PC-9 (cell line): ENCODE measurements around the gene CD300H. TPM values are rescaled to one million over a fixed set of nuclear protein-coding genes. Genes with fewer than 3 reads are reported as not detected.
"Not testable (repeated sequence)": the region's sequence is repeated elsewhere in the genome, so short reads cannot be mapped to it uniquely, and the experiment has no call there.

Experiments used
- BruUV-seq: library from RNA; stranded (reverse); fragments of 400-500 nt; replicated peaks from 2 replicates; lab custom pipeline; 2021; lab: Mats Ljungman, UMichigan
- CTCF ChIA-PET: fragments of 300-600 bp; sonication (Branson Sonifier 250); formaldehyde crosslinking; loops from one replicate; lab custom pipeline; 2022; ENCODE audit warnings: antibody characterized with exemption; lab: Charles Lee
- POLR2A ChIA-PET: fragments of 300-600 bp; sonication (Branson Sonifier 250); formaldehyde crosslinking; loops from one replicate; lab custom pipeline; 2022; ENCODE audit warnings: antibody characterized with exemption; ENCODE audit not compliant: unreplicated experiment; lab: Charles Lee
- DNase-seq, 2 experiments: peaks; one replicate each; pipeline versions ENCODE4 v3.0.0 to v3.0.0-alpha.2; 2015 to 2022; ENCODE audit warnings: mixed read lengths in 1 of 2
- H2AFZ ChIP-seq: fragments of 200-600 bp; sonication (generic); 2 replicates; pipeline ENCODE4 v1.8.1; 2017; ENCODE audit warnings: antibody characterized with exemption
- H3F3A ChIP-seq: fragments of 200-600 bp; sonication (generic); 2 replicates; pipeline ENCODE4 v1.8.1; 2017; ENCODE audit warnings: antibody characterized with exemption, mild to moderate bottlenecking, low read depth; ENCODE audit not compliant: insufficient read depth
- H3K27ac ChIP-seq: fragments of 200-600 bp; sonication (generic); 2 replicates; pipeline ENCODE4 v1.6.1; 2016; ENCODE audit warnings: mixed run types
- H3K27me3 ChIP-seq: fragments of 200-600 bp; sonication (generic); 2 replicates; pipeline ENCODE4 v1.6.1; 2016; ENCODE audit warnings: low read depth, mixed run types; ENCODE audit not compliant: insufficient read depth
- H3K36me3 ChIP-seq: fragments of 200-600 bp; sonication (generic); 2 replicates; pipeline ENCODE4 v1.6.1; 2016; ENCODE audit warnings: low read depth, mixed run types
- H3K4me1 ChIP-seq: fragments of 200-600 bp; sonication (generic); replicated peaks from 2 replicates; pipeline ENCODE4 v1.6.1; 2016; ENCODE audit warnings: mixed run types; ENCODE audit not compliant: insufficient read depth
- H3K4me2 ChIP-seq: fragments of 200-600 bp; sonication (generic); 2 replicates; pipeline ENCODE4 v1.6.1; 2017; ENCODE audit warnings: mixed run types
- H3K4me3 ChIP-seq: fragments of 200-600 bp; sonication (generic); 2 replicates; pipeline ENCODE4 v1.6.1; 2016; ENCODE audit warnings: mixed run types
- H3K79me2 ChIP-seq: fragments of 200-600 bp; sonication (generic); 2 replicates; pipeline ENCODE4 v1.6.1; 2017; ENCODE audit warnings: low read depth, mixed run types
- H3K9me2 ChIP-seq: fragments of 200-600 bp; sonication (generic); 2 replicates; pipeline ENCODE4 v1.8.1; 2017; ENCODE audit warnings: mild to moderate bottlenecking; ENCODE audit not compliant: insufficient read depth
- H3K9me3 ChIP-seq: fragments of 200-600 bp; sonication (generic); 2 replicates; pipeline ENCODE4 v1.8.1; 2016; ENCODE audit warnings: low read depth; ENCODE audit not compliant: insufficient read depth
- H4K20me1 ChIP-seq: fragments of 200-600 bp; sonication (generic); 2 replicates; pipeline ENCODE4 v1.8.1; 2017; ENCODE audit not compliant: insufficient read depth
- CTCF ChIP-seq: fragments of 200-600 bp; sonication (generic); conservative IDR thresholded peaks from 2 replicates; pipeline ENCODE4 v1.6.1; 2017; ENCODE audit warnings: mixed run types, antibody characterized with exemption, mild to moderate bottlenecking, moderate library complexity
- EZH2 ChIP-seq: fragments of 200-600 bp; sonication (generic); IDR thresholded peaks from 2 replicates; pipeline ENCODE4 v1.8.0; 2017; ENCODE audit warnings: antibody characterized with exemption, low read depth
- intact Hi-C: fragments of 100-400 bp; cut with micrococcal nuclease; formaldehyde crosslinking; loops from one replicate; pipeline ENCODE4 v1.10.0; 2022; ENCODE audit not compliant: unreplicated experiment
- total RNA-seq: library from RNA; stranded (reverse); gene quantifications from 2 replicates; pipeline ENCODE4 v1.2.3, GENCODE V29; 2021

Gene CD300H
- total RNA-seq, 1 experiment from 2014 or later: not detected

- BruUV-seq: no TSS peak
- no peaks in the 10 kb centered on the region for H3F3A ChIP-seq
- no peaks in the 10 kb centered on the region for H4K20me1 ChIP-seq
- no peak overlapping the region for H2AFZ ChIP-seq
- no peak; the same call in 1 of the 2 replicates for TF ChIP-seq EZH2
- no peak for TF ChIP-seq CTCF
- H3K9me3 ChIP-seq: no peaks in the 10 kb centered on the region
- H3K36me3 ChIP-seq: no peaks in the 10 kb centered on the region
- H3K4me3 ChIP-seq: no peak overlapping the region
- peaks cover 80% of the 10 kb centered on the region for H3K27me3 ChIP-seq
- H3K4me1 ChIP-seq: no peaks in the 10 kb centered on the region
- no peaks in the 10 kb centered on the region for H3K9me2 ChIP-seq
- no peak overlapping the region for H3K4me2 ChIP-seq
- H3K79me2 ChIP-seq: no peaks in the 10 kb centered on the region
- no peak overlapping the region for H3K27ac ChIP-seq
- POLR2A ChIA-PET: no interaction called here
- CTCF ChIA-PET: no interaction called here
- intact Hi-C loops: no loop called here
- no peak for DNase-seq
These were observed 46.4 kb downstream of the CD300H start for GRCh38 chr17:74520790-74521480.

- no peaks in the 10 kb centered on the region for H4K20me1 ChIP-seq
- no TSS peak for BruUV-seq
- CTCF ChIA-PET: no interaction called here
- no peak overlapping the region for H3K4me2 ChIP-seq
- POLR2A ChIA-PET: no interaction called here
- no peaks in the 10 kb centered on the region for H3K9me3 ChIP-seq
- DNase-seq: no peak
- intact Hi-C loops: no loop called here
- no peaks in the 10 kb centered on the region for H3K9me2 ChIP-seq
- H3K27ac ChIP-seq: no peak overlapping the region
- H3K36me3 ChIP-seq: no peaks in the 10 kb centered on the region
- peaks cover 70% of the 10 kb centered on the region for H3K27me3 ChIP-seq
- H3F3A ChIP-seq: no peaks in the 10 kb centered on the region
- H2AFZ ChIP-seq: no peak overlapping the region
- no peaks in the 10 kb centered on the region for H3K79me2 ChIP-seq
- H3K4me1 ChIP-seq: no peaks in the 10 kb centered on the region
- H3K4me3 ChIP-seq: no peak overlapping the region
- TF ChIP-seq EZH2: no peak
- TF ChIP-seq CTCF: no peak
These were observed 47.3 kb downstream of the CD300H start for GRCh38 chr17:74520016-74520434.

GRCh38 chr17:74518413-74518981, 48.8 kb downstream of the CD300H start:
- intact Hi-C loops, H3K4me1 ChIP-seq: not testable (repeated sequence)

More at GRCh38 chr17:74518413-74518981, 48.8 kb downstream of the CD300H start:
- H3K27ac ChIP-seq, BruUV-seq, H3K4me3 ChIP-seq, CTCF ChIA-PET, H3K9me2 ChIP-seq, H4K20me1 ChIP-seq, H3K36me3 ChIP-seq, H2AFZ ChIP-seq, H3K4me2 ChIP-seq, DNase-seq, POLR2A ChIA-PET, H3K9me3 ChIP-seq, H3K79me2 ChIP-seq, H3F3A ChIP-seq: not testable (repeated sequence)
- H3K27me3 ChIP-seq: peaks cover 55% of the 10 kb centered on the region
